GM18858 (cell line): Measurements from ENCODE around the gene SNHG17.
"Not testable (repeated sequence)": the region's sequence is repeated elsewhere in the genome, so short reads cannot be mapped to it uniquely, and the experiment has no call there.

Experiments
- ATAC-seq: cut with Tn5 transposase; IDR thresholded peaks from one replicate; pipeline ENCODE4 v1.9.1; 2021; ENCODE audit not compliant: unreplicated experiment

The SNHG17 gene

DNA sequence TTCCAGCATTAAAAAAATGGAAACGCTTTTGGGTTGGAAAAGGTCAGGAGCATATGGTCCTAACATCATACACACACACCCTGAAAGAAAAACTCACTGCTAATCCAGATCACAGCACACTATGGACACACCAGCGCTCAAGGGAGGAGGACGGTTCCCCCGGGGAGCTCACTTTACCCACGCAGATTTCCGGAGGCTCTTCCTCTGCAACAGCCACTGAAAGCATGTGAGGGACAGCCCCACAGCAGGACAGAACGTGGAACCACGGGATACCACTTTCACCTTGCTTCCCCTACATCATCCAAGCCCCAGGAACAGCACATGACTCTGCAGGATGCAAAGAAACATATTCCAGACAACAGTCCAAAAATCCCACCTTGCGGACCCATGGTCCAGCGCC, 13.2 kb downstream of the SNHG17 start:
- ATAC-seq: no peak

- no peak for ATAC-seq
Measured at GRCh38 chr20:38420388-38421085, 14.6 kb downstream of the SNHG17 start.

DNA sequence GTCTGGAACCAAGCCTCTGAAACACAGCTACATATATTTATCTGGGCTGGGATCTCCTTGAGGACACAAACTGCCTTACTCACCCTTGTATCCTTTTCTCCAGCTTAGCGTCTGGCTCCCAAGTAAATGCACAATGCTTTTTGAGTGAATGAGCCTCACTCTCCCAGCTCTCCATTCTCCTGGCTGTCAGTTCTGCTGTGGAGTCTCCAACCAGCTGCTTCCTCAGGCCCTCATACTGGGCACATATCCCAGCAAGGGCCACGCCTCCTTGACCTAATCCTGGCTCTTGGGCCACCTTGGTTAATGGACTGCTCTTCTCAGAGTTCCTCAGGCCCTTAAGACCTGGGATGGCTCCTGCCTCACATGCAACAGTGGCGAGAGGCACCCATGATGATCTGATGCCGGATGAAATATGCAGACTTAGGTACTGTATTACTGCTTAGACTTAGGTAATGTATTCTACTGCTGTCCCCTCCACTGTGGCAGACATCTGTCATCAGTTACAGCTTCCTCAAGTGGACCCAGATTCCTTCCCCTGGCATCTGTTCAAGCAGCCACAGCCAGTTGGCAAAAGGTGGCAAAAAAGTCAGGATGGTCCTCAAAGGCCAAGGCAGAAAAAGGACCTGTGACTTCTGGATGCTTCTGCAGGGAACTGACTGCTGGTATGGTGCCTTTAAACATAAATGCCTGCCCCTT, 16.5 kb downstream of the SNHG17 start:
- ATAC-seq: no peak

DNA sequence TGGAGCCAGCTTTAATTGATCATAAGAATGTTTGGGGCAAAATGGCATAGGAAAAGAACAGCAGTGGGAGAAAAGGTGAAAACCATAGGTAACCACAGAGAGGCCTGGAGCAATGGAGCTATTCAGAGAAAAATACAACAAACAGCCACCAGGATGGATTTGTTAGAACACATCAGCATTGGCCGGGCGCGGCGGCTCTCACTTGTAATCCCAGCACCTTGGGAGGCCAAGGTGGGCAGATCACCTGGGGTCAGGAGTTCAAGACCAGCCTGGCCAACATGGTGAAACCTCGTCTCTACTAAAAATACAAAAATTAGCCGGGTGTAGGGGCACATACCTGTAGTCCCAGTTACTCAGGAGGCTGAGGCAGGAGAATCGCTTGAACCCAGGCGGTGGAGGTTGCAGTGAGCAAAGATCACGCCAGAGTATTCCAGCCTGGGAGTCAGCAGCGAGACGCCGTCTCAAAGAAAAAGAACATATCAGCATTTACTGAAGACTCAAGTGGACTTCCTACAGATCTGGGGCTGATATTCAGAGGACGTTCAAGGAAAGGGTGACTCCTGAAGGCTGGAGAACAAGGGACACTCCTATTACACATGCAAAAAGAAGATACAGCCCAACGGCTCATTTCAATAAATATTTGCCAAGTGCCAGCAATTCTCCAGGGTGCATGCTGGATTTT, 20.2 kb downstream of the SNHG17 start:
- no peak for ATAC-seq

GRCh38 chr20:38412877-38413577, 22.1 kb downstream of the SNHG17 start:
- no peak for ATAC-seq

DNA sequence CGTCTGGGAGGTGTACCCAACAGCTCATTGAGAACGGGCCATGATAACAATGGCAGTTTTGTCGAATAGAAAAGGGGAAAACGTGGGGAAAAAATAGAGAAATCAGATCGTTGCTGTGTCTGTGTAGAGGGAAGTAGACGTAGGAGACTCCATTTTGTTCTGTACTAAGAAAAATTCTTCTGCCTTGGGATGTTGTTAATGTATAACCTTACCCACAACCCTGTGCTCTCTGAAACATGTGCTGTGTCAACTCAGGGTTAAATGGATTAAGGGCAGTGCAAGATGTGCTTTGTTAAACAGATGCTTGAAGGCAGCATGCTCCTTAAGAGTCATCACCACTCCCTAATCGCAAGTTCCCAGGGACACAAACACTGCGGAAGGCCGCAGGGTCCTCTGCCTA, 27.3 kb downstream of the SNHG17 start:
- not testable (repeated sequence) for ATAC-seq

DNA sequence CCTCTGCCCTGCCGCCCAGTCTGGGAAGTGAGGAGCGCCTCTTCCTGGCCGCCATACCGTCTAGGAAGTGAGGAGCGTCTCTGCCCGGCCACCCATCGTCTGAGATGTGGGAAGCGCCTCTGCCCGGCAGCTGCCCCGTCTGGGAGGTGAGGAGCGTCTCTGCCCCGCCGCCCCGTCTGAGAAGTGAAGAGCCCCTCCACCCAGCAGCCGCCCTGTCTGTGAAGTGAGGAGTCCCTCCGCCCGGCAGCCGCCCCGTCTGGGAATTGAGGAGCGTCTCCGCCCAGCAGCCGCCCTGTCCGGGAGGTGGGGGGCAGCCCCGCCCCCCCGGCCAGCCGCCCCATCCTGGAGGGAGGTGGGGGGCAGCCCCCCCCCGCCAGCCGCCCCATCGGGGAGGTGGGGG, 27.8 kb downstream of the SNHG17 start:
- ATAC-seq: no peak

GRCh38 chr20:38406476-38406875, 28.7 kb downstream of the SNHG17 start:
- no peak for ATAC-seq

DNA sequence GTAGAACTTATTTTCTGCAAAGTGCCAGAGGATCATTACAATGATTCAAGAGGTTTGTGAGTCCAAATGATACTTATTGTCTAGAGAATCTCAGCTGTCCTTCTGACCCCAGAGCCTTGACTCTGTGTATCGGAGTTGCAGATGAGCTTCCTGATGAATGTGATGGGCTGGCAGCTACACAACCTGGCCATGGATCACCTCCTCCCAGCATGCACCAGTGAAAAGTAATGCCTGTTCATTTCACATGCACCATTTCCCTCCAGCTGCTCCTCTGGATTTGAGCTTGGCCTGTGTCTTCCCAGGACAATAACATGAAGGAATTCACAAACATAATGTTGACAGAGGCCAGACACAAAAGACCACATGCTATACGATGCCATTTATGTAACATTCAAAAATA, 30.0 kb downstream of the SNHG17 start:
- ATAC-seq: no peak

DNA sequence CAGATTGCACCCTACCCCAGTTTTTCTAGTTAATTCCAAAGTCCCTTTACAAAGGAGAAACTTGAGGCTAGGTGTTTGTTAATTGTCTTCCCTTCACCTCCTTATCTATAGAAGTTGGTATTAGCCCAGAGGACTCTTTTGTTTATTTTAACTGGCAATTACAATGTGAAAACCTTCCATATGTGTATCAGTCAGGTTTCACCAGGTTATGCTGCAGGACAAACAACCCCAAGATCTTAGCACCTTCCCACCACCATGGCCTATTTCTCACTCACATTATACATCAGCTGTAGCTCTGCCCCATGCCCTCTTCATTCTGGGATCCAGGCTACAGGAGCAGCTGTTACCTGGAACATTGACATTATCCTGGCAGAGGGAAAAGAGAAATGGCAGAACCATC, 31.1 kb downstream of the SNHG17 start:
- ATAC-seq: no peak

DNA sequence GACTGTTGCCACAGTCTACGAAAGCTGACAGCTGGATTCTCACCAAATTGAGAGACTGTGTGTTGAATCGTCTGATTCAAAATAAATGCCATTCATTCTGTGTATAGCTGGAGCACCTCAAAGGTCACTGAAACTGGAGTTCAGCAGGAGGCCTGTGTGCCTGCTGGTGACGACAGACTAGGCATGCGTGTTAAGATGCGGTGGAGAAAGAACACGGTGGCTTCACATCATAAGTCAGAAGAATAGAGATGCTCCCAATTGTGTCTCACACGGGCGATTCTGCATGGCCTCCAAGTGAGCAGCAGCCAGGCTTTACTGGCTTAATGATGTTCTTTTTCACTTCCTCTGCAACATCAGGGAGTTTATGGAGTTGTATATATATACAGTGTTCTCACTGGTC, 32.3 kb downstream of the SNHG17 start:
- ATAC-seq: no peak

GRCh38 chr20:38402089-38402488, 33.0 kb downstream of the SNHG17 start:
- ATAC-seq: no peak

DNA sequence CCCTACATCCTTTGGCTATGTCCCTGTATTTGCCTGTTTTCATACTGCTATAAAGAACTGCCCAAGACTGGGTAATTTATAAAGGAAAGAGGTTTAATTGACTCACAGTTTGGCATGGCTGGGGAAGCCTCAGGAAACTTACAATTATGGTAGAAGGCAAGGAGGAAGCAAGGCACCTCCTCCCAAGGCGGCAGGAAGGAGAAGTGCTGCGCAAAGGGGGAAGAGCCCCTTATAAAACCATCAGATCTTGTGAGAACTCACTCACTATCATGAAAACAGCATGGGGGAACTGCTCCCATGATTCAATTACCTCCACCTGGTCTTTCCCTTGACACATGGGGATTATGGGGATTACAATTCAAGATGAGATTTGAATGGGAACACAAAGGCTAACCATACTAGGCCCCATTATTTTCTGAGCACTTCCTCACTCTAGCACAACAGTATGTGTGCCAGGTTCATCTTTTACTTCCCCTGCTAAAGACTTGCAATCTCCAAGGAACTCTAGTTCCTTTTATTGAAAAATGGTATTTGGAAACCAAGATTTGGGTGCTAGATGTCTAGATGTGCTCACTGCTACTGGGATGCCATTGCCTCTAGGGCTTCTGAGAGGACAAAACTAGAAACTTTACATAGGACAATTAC, 39.3 kb downstream of the SNHG17 start:
- ATAC-seq: not testable (repeated sequence)

DNA sequence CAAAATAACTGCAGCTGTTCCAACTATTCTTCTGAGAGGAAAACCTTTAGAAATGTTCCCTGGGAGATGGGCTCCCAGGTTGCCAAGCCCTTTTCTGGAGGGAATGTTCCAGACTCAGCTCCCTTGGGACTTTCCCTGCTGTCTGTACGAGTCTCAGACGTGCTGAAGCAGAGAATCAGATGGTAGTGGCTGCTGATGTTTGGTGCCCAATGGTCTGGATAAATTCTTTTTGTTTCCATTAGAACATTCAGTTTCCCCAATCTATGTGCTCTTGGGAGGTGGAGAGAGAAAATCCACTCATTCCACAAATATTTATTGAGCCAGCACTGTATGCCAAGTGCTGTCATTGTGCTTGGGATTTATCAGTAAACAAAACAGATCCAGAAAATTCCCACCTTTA, 40.0 kb downstream of the SNHG17 start:
- no peak for ATAC-seq

- ATAC-seq: no peak
Measured at GRCh38 chr20:38393259-38393658, 41.9 kb downstream of the SNHG17 start.

GRCh38 chr20:38392356-38392755, 42.8 kb downstream of the SNHG17 start:
- no peak for ATAC-seq

DNA sequence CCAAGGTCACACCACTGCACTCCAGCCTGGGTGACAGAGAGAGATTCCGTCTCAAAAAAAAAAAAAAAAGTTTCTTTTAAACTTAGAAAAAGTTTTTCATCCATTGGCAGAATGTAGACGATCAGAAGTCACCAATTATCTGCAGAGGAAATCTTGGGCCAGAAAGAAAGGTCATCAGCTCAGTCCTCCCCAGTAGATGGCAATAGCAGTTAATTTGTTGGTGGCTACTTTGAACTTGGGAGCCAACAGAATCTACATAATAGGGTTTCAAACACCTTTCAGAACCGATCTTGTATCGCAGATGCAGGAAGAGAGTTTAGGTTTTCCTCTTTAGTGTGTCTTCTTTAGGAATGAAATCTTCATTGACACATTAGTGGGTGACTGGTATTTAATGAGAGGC, 47.2 kb downstream of the SNHG17 start:
- no peak for ATAC-seq

DNA sequence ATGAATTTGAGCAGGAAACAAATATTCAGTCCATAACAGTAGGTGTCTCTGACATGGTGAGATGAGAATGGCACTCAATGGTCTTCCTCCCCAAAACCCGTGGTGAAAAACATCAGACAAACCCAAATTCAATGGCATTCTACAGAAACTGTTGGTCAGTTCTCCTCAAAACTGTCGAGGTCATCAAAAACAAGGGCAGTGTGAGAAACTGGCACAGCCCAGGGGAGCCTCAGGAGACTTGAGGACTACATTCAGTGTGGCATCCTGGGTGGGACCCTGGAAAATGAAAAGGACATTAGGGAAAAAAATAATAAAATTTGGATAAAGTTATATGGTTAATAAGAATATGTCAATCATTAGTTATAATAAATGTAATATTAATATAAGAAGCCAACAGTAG, 48.3 kb downstream of the SNHG17 start:
- no peak for ATAC-seq

DNA sequence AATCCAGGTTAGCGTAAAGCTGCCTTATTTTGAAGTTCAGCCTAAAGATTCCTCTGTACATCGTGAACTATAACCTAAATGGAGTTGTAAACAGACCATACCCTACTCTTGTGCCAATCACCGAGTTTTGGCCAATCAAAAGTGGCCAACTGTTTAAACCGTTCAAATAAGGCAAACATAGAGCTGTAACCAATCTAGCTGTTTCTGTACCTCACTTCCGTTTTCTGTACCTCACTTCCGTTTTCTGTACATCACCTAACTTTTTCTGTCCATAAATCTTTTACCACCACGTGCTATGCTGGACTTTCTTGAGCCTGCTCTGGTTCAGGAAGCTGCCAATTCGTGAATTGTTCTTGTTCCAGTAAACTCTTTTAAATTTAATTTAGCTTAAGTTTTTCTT, 49.1 kb downstream of the SNHG17 start:
- no peak for ATAC-seq

- ATAC-seq: no peak
Measured at GRCh38 chr20:38383147-38383546, 52.0 kb downstream of the SNHG17 start.

- ATAC-seq: not testable (repeated sequence)
Measured at GRCh38 chr20:38377838-38378237, 57.3 kb downstream of the SNHG17 start.
